Gastroesophageal sphincter (tissue), 3 donors: ENCODE data around the gene GPR65.

Experiments used
- CTCF ChIP-seq, 4 experiments: fragments of 200-600 bp in 2 of 4; fragments of 450-650 bp in 2 of 4; sonication (generic) in 1 of 4; IDR thresholded peaks; one replicate each; pipeline ENCODE4 v1.5.1; 2017 to 2019; ENCODE audit warnings: antibody characterized with exemption in 4 of 4, mild to moderate bottlenecking in 2 of 4, moderate library complexity in 2 of 4
- EP300 ChIP-seq: sonication (generic); formaldehyde crosslinking; IDR thresholded peaks from one replicate; pipeline ENCODE4 v1.6.1; 2017; ENCODE audit warnings: antibody characterized with exemption, mild to moderate bottlenecking
- POLR2A ChIP-seq, 2 donors: fragments of 450-650 bp; IDR thresholded peaks; one replicate each; pipeline ENCODE4 v1.6.1; 2017; ENCODE audit warnings: antibody characterized with exemption in 2 of 2, mild to moderate bottlenecking in 2 of 2, moderate library complexity in 1 of 2

- no peak for TF ChIP-seq CTCF (IDR thresholded peaks at IDR 0.05)
- TF ChIP-seq EP300: no peak
- no peak for TF ChIP-seq POLR2A (IDR thresholded peaks at IDR 0.05)
Measured at GRCh38 chr14:88003425-88003824, 1.5 kb upstream of the GPR65 start.
